ENCODE results near the gene GATA3.

DNA sequence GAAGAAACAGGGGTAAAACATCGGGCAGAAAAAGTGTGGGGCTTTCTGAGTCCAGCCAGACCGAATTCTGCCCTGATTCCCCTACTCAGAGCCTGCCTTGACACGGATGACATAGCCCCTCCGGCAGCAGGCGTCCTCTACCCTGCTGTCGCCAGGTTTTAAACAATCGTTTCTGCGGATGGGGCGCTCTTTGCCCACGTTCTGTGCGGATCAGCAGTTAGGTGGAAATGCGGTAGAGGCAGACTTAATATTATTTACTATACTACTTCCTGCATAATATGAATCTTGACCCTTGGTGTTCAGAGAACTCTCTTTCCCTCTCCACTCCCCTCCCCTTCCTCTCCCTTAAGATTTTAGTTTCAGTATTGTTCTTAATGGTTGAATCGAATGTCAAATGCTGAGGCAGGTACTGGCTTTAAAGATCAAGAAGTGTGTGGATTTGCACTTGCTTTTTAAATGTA, 2.4 kb downstream of the GATA3 start:
- TF ChIP-seq, protein P1, sequence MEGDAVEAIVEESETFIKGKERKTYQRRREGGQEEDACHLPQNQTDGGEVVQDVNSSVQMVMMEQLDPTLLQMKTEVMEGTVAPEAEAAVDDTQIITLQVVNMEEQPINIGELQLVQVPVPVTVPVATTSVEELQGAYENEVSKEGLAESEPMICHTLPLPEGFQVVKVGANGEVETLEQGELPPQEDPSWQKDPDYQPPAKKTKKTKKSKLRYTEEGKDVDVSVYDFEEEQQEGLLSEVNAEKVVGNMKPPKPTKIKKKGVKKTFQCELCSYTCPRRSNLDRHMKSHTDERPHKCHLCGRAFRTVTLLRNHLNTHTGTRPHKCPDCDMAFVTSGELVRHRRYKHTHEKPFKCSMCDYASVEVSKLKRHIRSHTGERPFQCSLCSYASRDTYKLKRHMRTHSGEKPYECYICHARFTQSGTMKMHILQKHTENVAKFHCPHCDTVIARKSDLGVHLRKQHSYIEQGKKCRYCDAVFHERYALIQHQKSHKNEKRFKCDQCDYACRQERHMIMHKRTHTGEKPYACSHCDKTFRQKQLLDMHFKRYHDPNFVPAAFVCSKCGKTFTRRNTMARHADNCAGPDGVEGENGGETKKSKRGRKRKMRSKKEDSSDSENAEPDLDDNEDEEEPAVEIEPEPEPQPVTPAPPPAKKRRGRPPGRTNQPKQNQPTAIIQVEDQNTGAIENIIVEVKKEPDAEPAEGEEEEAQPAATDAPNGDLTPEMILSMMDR (IDR thresholded peaks at IDR 0.05), result no peak
- no peak for TF ChIP-seq POLR2A (IDR thresholded peaks at IDR 0.05)
